HG03442 (cell line): ENCODE results near the gene IL16.
A peak's percentile ranks its signal among the peaks of the same experiment; 100 is the strongest.
"Not testable (repeated sequence)": the region's sequence is repeated elsewhere in the genome, so short reads cannot be mapped to it uniquely, and the experiment has no call there.

Experiments
- ATAC-seq: cut with Tn5 transposase; IDR thresholded peaks from one replicate; pipeline ENCODE4 v1.9.1; 2021; ENCODE audit warnings: mild to moderate bottlenecking, moderate library complexity; ENCODE audit not compliant: unreplicated experiment

IL16 gene

DNA sequence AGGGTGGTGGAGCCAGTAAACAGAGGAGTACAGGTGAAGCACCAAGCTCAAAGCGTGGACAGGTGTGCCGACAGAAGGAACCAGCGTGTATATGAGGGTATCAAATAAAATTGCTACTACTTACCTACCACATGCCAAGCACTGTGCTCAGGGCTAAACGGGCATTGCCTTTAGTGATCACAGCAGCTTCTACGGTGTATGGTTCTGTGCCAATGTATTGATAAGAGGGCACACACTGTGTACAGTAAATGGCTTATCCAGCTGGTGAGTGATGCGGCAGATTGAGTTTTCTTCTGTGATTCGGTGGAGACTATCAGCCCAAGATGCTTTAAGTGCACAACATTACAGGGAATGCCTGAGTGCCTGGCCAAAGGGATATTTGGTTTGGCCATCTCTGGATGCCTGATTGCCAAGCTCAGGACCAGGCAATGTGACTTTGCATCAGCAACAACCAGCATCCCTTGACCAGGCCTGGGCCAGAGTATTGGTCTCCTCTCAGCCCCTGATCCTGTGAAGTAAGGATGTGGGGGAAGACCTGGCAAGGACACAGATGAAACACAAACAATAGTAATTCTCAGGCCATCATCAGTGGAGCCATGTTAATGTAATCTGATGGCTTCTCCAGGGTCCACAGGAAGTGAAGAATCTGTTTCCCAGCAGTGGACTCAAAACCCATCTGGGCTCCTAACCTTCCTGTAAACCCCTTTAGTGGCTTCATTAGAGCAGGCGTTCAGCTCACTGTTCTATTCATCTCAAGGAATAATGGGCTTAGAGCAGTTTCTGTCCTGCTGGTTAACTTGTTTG lies 113.2 kb downstream of the IL16 start:
- ATAC-seq: no peak

DNA sequence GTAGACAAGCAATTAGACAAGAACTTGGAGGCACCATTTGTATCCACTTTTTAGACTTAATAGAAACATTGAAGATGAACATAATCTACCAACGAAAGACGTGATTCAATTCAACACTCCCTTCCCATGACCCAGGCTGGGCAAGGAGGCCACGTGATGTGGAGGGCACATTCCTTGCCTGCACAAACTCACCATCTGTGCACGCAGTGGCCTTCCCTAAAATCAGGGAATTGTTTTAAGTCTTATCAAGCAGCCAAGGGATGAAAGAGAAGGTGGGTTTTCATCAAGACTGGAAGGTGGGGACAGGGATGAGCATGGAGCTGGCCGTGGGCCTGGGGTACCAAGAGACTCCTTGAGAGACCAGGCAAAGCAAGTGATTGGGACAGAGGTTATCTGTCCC lies 113.8 kb downstream of the IL16 start:
- ATAC-seq: no peak

DNA sequence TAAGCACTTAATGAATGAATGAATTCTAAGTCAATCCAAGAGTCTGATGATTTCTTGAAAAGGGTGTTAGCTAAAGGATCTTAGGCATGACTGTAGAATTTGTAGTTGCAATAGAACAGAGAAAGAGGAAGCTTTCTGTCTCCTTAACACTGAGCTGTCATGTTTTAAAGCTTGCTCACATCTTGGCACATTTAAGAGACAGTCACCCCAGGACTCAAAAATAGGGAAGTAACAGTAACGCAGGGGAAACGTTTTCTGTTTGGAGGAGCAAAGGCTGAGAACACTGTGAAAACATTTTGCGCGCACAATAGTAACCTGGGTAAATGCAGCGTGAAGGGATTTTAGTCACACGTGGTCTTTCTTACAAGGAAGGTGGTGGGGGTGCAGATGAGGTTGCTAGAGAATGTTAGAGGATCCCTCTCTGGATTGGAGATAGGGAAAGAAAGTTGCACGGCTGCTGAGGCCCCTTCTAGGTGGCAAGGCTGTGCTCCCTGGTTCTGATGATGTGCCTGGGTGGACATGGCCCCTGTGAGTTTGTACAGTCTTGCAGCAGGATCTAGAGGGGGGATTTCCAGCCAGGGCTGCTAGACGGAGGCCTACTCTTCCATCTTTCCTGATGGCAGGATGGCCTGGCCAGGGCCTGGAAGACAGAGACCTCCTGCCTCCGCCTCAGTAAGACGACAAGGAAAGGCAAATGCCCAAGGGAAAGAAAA lies 115.2 kb downstream of the IL16 start:
- ATAC-seq: peak; percentile 58

DNA sequence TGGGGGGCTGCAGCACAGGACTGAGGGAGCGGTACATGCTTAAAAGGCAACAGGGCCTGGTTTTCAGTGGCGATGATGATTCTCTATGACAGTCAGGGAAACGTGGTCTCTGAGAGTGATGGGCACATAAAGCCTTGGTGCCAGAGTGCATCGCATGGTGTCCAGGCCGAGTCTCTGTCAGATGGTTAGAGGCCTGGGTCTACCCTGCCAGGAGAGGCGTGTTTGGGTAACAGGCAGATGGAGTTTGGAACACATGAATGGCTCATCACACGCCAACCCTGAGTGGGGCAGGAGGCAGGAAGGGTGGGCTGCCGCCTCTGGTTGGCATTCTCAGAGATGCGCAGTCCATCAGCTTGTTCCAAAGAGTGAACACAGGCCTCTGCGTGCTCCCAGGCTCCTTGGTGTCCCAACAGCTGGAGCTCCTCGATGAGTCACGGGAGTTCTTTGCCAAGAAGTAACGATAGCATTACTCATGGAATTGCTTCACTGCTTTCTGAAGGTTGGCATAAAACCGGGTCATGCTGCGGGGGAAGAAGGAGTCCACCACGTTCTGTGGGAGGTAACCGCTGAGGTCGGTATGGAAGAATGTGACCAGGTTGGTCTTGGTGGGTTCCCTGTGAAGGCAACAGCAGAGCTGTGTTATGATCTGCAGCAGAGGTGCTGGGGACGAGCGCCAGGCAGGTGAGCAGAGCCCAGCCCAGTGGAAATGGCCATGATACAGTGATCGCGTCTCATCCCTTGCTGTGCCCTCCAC lies 116.3 kb downstream of the IL16 start:
- no peak for ATAC-seq

DNA sequence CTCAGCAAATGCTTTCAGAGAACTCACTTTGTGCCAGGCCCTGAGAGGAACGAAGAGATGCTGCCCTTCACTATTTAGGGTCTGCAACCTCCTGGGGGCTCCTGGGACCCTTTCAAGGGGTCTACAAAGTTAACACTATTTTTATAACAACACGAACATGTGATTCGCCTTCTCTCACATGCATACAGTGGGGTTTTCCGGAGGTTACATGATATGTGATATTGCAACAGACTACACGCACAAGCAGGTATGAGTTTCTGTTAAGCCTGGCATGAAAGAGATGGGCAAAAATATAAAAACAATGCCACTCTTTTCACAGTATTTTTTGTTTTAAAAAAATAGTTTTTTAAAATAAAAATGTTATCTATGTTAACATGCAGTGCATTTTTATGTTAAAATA lies 117.0 kb downstream of the IL16 start:
- no peak for ATAC-seq

DNA sequence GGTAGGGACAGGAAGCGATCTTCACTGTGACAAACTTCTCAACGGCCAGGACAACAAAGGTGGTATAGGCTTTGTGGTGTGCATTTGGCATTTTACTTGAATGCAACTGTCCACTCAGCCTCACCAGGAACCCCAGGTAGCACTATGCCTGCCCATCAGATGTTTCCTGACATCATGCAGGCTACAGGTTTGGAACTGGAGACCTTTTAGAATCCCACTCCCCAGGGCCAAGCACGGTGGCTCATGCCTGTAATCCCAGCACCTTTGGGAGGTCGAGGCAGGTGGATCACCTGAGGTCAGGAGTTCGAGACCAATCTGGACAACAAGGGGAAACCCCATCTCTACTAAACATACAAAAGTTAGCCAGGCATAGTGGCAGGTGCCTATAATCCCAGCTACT lies 117.7 kb downstream of the IL16 start:
- ATAC-seq: no peak

DNA sequence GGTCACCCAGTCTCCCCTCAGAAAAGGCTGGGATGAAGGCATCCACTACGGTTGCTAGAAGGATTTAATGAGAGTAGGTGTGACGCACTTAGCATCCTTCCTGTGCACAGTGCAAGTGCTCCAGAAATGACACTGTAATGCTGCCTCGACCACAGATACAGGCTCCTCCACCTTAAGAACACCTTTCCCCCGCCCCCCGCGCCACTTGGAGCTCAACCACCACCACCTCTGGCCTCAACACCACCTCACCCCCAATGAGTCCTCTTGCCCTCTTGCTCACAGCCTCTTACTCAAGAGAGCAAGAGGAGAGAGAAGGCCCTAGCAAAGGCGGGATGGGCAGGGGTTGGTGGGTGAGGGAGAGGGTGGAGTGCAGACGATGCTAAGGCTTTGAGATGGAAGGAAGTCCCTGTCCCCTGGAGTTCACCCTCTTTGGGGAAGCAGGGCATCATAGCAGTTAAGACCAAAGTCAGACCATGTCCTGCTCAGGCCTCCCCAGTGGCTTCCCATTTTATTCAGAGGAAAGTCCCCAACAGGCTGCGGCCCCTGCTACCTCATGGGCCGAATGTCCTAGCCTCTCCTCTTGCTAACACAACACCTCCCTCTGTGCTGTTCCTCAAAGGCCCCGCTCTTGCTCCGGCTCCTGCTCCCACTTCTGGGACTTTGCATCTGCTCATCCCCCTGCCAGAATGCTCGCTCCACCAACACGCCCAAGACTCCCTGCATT lies 118.9 kb downstream of the IL16 start:
- no peak for ATAC-seq

DNA sequence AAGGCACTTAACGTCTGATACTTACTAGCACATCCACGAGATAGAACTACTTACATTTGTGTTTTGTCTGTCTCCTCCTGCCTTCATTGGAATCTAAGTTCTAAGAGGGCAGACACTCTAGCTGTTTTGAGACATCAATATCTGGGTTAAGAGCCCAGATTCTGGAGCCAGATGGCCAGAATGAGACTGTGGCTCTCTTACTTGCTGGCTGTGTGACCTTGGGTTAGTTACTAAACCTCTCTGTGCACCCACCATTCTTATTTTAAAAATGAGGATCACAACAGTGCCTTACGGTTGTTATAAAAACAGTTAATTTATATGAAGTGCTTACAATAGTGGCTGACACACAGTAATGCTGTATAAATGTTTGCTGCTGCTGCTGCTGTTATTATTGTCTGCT lies 119.6 kb downstream of the IL16 start:
- ATAC-seq: no peak

DNA sequence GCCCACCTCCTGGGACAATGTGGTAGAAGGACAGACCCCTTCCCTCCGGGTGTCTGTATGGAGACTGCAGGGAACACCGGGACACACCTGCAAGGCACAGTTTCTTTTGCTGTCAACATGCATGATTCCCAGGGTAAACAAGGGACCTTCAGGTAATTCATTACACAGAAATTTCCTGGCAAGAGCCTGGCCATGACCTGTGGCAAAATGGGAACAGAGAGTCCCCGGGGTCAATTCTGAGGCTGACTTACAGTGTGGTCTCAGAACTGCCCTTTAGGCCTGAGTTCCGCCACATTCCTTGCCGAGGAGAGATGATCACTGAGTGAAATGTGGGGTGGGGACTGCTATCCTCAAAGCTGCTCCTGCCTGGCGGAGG lies 121.0 kb downstream of the IL16 start:
- no peak for ATAC-seq

DNA sequence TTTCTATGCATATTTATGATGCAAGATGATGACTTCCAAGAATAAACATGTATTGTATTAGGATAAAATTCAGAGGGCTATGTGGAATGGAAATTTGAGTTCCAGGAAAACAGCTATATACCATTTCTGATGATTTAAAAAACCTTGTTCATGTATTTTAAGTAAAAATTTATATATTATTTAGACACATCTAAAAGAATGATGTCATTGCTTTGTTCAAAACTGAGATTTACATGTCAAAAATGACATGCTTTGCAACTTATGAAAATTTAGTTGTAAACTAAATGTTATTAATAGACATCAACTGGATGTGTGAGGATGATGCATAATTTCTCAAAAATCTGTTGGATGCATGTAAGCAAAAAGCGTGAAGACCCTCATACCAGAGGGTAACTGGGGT lies 125.0 kb downstream of the IL16 start:
- ATAC-seq: no peak

DNA sequence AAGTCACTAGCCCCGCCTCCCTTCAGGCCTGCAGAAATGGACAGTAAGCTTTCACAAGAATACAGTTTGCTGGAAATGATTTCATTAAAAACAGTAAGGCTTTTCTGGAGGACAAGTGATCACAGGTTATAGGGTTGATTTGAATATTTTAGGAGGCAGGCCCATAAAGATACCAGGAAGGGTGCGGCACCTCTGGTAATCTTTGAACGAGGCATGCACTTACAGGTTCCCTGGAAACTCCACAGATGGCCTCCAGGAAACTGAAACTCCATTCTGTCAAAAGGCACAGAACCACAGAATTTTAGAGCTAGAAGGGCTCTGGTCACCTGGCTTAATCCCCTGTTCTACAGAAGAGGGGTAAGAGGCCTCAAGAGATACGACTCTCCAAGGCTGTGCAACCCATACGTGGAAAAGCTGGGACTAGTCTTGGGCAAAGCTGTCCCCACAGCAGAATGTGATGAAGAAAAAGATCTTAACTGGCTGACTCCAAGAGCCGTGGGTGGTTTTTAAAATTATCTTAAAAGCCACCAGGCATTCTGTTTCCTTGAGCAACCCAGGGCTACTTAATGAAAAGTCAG lies 126.1 kb downstream of the IL16 start:
- ATAC-seq: no peak

DNA sequence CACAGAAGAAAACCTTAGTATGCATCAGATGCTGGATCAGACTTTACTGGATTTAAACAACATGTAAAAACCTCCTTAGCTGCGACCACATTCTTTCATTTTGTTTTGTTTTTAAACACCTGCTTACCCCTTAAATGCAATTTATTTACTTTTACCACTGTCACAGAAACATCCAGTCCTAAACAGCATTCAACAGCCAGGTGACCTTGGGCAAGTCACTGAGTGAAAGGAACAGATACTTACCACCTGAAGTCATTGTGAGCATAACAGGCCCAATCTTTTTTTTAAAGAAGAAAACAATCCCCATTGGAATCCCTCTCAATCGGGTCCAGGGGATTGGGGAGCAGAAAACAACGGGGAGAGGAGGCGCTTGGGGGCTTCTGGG lies 126.9 kb downstream of the IL16 start:
- peak; percentile 12 for ATAC-seq

DNA sequence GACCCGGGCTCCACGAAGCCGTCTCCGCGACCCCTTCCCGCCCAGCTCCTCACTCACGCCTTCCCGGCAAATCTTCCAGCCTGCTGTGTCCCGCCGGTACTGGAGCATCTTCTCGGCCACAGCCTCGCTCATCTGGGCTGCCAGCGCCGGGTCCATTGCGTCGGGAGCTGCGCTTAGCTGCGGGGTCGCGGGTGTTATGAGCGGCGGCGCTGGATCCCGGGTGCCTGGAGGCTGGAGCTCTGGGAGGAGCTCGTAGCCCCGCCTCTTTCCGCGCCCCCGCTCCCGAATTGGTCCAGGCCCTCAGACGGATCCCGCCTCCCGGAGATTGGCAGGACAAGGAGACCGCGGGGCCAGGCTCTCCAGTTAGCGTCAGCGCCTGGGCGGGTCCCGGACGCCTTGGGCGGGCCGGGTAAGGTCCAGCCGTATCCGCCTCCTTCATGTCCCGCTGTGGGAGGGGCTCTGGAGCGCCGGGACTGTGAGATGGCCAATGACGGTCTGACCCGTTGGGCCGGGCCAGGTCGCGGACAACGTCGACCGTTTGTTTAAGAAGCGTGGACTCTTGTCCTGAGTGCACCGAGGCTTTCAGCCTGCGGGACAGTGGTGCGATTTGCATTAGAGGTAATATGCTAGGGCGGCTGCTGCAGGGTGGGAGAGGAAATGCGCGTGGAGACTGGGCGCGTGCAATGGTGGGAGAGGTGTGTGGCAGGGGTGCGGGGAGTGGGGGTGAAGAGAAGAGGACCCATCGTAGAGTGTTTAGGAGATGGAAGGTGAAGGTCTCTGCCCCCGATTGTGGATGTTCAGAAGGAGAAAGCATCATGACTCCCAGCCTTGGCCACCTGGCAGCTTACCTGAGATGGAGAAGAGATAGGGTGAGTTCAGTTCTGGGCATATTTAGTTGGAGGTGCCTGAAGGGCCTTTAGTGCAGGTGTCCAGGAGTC lies 127.5 kb downstream of the IL16 start, which contains the start of gene STARD5:
STARD5 (minus strand) TSS at position 198 of the 938 bp plus-strand sequence; CDS start at position 156, 42 bp downstream.
- ATAC-seq: peak; percentile 99

DNA sequence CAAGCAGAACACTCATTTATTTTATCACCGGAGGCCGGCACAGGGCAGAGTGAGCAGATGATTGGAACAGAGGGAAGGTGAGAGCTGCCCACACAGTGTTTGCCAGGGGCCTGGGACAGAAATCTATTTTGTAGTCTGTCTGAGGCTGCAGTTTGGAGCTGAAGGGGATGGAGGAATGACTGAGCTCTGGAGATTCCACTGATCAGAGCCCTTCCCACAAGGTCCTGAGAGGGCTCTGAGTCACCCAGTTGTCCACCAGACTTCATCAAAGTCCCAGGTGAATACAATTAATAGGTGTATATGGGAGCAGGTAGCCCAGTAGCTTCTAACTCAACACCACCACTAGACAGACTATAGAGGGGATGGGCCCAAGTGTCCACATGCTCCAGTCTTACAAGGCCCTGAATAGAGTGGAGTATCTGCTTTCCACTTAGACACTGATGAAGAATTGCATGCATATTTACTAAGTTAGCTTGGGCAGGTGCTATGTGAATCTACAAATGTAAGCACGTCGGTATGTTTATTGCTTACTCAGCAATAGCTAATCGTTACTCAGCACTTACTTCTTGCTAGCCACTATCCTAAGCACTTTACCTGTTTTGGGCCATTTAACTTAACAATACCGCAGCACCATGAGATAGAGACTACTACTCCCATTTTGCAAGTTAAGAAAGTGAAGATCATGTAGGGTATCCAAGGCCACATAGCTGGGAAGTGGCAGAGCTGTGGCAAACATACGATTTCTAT lies 130.0 kb downstream of the IL16 start:
- no peak for ATAC-seq

DNA sequence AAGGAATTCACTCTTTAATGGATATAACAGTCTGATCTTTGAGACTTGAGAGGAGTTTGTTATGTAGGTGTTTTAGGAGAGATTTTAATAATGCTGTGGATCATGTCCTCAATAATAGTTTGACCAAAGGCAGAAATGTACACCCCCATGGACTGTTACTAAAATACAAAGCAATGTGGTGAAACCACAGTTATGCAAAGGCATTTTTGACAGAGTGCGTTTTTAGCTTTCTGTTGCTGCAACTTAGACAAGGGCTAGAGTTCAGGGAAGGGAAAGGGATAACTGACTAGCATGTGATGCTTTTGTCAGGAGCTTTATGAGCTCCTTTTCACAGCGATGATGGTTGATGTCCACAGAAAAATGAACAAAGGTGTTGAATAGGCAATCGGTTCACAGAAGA lies 130.8 kb downstream of the IL16 start:
- no peak for ATAC-seq

DNA sequence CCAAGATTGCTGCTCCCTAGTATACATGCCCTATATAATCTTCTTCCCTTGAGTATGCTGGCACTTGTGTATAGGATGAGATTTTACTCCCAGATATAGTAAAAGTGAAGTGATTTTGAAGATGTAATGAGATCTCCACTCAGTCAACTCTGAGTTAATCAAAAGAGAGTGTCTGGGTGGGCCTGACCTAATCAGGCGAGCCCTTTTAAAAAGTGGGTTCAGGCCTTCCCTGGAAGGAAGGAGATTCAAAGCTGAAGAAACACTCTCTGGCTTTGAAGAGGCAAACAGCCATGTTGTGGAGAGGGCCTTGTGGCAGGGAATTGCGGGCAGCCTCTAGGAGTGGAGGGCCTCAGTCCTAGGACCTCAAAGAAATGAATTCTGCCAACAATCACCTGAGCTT lies 132.8 kb downstream of the IL16 start:
- no peak for ATAC-seq

DNA sequence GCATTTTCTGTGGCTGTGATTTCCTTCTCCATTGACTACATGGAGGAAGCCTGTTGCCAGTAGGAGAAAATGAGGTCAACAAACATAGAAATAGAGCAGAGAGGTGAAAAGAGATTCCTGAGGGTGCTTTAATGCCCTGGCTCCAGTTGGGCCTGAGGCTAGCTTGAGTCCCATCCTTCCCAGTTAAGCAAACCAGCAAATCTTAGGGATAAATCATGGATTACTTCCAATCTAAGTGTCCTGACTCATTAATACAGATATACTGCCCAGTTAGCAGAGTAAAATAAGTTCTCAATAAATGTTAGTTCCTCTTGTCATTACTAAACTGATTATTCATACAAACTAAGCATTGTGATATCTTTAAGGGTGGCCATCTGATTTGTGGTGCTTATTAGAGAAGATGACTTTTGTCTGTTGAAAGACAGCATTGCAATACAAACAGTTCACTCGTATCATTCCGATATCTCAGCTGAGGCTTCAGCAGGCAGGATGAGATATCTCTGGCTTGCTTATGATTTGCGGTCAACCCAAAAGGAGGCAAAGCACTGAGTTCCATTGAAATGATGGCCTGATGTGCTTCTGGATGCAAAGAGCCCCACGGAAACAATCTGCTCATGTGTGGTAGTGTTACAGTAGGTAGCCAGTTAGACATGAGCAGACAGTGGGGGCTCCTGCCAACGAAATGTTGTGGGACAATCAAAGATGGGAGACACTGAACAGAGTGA lies 133.8 kb downstream of the IL16 start:
- ATAC-seq: no peak

DNA sequence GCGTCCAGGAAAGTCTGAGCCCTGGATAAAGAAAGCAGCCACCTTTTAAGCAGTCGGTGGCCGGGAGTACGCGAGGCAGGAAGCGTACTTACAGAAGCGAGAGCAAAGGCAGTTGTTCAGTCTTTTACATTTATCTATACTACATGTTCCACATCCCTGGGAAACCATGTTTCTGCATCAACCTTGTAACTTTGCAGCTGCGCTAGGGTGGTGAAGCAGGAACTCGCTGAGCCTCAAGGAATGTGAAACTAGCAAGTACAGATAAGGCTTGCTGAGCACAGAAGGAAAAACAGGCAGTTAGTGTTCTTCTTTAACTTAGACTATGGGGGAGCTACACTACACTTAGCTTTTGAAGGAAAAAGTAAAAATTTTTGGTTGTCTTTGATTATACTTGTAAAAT lies 134.5 kb downstream of the IL16 start:
- not testable (repeated sequence) for ATAC-seq
